Loucy (cell line): Measurements from ENCODE around the gene DSCAM.
"Not testable (repeated sequence)": the region's sequence is repeated elsewhere in the genome, so short reads cannot be mapped to it uniquely, and the experiment has no call there.

Experiments
- H2AFZ ChIP-seq: fragments of 200-600 bp; sonication (generic); 2 replicates; pipeline ENCODE4 v1.6.0; 2016; ENCODE audit warnings: antibody characterized with exemption, mild to moderate bottlenecking, low read length, moderate library complexity
- H3F3A ChIP-seq: fragments of 200-600 bp; 2 replicates; pipeline ENCODE4 v1.6.0; 2016; ENCODE audit warnings: antibody characterized with exemption, low read depth, mild to moderate bottlenecking
- H3K27me3 ChIP-seq: fragments of 200-600 bp; sonication (generic); 2 replicates; pipeline ENCODE4 v1.6.1; 2014; ENCODE audit warnings: low read length, mild to moderate bottlenecking; ENCODE audit not compliant: insufficient read depth, poor library complexity, severe bottlenecking
- H3K36me3 ChIP-seq: fragments of 200-600 bp; sonication (generic); 2 replicates; pipeline ENCODE4 v1.6.1; 2016; ENCODE audit warnings: low read length; ENCODE audit not compliant: insufficient read depth
- H3K4me1 ChIP-seq: fragments of 200-600 bp; sonication (generic); 2 replicates; pipeline ENCODE4 v1.5.1; 2014; ENCODE audit warnings: low read length, mild to moderate bottlenecking; ENCODE audit not compliant: insufficient read depth, poor library complexity, severe bottlenecking
- H3K4me2 ChIP-seq: fragments of 200-600 bp; sonication (generic); 2 replicates; pipeline ENCODE4 v1.6.0; 2014; ENCODE audit warnings: antibody characterized with exemption, low read length, low read depth, mild to moderate bottlenecking; ENCODE audit not compliant: poor library complexity, severe bottlenecking
- H3K4me3 ChIP-seq: fragments of 200-600 bp; sonication (generic); 2 replicates; pipeline ENCODE4 v1.5.1; 2014; ENCODE audit warnings: low read length, mild to moderate bottlenecking, mixed read lengths; ENCODE audit not compliant: poor library complexity, severe bottlenecking
- H3K79me2 ChIP-seq: fragments of 200-600 bp; sonication (generic); 2 replicates; pipeline ENCODE4 v1.6.1; 2014; ENCODE audit warnings: low read length; ENCODE audit not compliant: insufficient read depth
- H3K9ac ChIP-seq: fragments of 200-600 bp; sonication (generic); 2 replicates; pipeline ENCODE4 v1.6.0; 2014; ENCODE audit warnings: mild to moderate bottlenecking, low read depth, low read length, moderate library complexity; ENCODE audit not compliant: poor library complexity, severe bottlenecking
- H3K9me2 ChIP-seq: fragments of 200-600 bp; sonication (generic); replicated peaks from 2 replicates; pipeline ENCODE4 v1.6.1; 2016; ENCODE audit warnings: low read depth, low read length, mixed read lengths
- H3K9me3 ChIP-seq: fragments of 200-600 bp; sonication (generic); 2 replicates; pipeline ENCODE4 v1.6.1; 2014; ENCODE audit warnings: mild to moderate bottlenecking, antibody characterized with exemption, low read length, low read depth; ENCODE audit not compliant: insufficient read depth
- H4K20me1 ChIP-seq: fragments of 200-600 bp; sonication (generic); 2 replicates; pipeline ENCODE4 v1.6.0; 2014; ENCODE audit warnings: antibody characterized with exemption, low read length, mild to moderate bottlenecking; ENCODE audit not compliant: insufficient read depth, poor library complexity, severe bottlenecking
- EZH2phosphoT487 ChIP-seq: fragments of 200-600 bp; IDR thresholded peaks from 2 replicates; pipeline ENCODE4 v1.6.1; 2018; ENCODE audit warnings: antibody characterized with exemption, mild to moderate bottlenecking, moderate library complexity, borderline replicate concordance
- TF ChIP-seq, protein P1 (sequence below): fragments of 200-600 bp; sonication (generic); conservative IDR thresholded peaks from 2 replicates; pipeline ENCODE4 v1.5.1; 2014; ENCODE audit warnings: mild to moderate bottlenecking, antibody characterized with exemption, low read length

The DSCAM gene

DNA sequence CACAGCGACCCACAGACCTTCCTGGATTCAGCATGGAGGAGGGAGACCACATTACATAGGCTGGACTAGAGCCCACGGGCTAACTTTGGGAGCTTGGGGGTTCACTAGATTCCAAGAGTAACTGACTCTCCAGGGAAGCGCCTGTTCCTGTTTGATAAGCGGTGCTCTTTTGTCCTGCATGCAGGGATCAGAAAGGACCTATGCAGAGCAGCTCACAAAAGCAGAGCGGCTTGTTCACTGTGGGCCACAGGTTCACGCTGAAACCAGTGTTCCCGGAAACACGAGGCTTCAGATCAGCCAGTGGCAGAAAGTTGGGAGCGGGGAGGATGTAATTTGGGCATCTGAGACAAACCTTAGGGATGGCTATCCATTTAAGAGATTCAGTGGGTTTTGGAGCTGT is 575.8 kb downstream of the DSCAM start:
- H3K4me2 ChIP-seq, result no peak overlapping the region
- H4K20me1 ChIP-seq, result no peaks in the 10 kb centered on the region
- TF ChIP-seq, protein P1, sequence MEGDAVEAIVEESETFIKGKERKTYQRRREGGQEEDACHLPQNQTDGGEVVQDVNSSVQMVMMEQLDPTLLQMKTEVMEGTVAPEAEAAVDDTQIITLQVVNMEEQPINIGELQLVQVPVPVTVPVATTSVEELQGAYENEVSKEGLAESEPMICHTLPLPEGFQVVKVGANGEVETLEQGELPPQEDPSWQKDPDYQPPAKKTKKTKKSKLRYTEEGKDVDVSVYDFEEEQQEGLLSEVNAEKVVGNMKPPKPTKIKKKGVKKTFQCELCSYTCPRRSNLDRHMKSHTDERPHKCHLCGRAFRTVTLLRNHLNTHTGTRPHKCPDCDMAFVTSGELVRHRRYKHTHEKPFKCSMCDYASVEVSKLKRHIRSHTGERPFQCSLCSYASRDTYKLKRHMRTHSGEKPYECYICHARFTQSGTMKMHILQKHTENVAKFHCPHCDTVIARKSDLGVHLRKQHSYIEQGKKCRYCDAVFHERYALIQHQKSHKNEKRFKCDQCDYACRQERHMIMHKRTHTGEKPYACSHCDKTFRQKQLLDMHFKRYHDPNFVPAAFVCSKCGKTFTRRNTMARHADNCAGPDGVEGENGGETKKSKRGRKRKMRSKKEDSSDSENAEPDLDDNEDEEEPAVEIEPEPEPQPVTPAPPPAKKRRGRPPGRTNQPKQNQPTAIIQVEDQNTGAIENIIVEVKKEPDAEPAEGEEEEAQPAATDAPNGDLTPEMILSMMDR, result no peak
- TF ChIP-seq EZH2phosphoT487, result no peak
- H3K79me2 ChIP-seq, result no peaks in the 10 kb centered on the region
- H3K27me3 ChIP-seq, result no peaks in the 10 kb centered on the region
- H3F3A ChIP-seq, result no peaks in the 10 kb centered on the region
- H3K36me3 ChIP-seq, result no peaks in the 10 kb centered on the region
- no peaks in the 10 kb centered on the region for H3K4me1 ChIP-seq
- no peak overlapping the region for H3K9ac ChIP-seq
- H3K4me3 ChIP-seq, result no peak overlapping the region
- H3K9me2 ChIP-seq, result no peaks in the 10 kb centered on the region
- no peak overlapping the region for H2AFZ ChIP-seq
- 0 out of 2 replicates have a peak, but pooled peaks cover 6% of the 10 kb centered on the region for H3K9me3 ChIP-seq

DNA sequence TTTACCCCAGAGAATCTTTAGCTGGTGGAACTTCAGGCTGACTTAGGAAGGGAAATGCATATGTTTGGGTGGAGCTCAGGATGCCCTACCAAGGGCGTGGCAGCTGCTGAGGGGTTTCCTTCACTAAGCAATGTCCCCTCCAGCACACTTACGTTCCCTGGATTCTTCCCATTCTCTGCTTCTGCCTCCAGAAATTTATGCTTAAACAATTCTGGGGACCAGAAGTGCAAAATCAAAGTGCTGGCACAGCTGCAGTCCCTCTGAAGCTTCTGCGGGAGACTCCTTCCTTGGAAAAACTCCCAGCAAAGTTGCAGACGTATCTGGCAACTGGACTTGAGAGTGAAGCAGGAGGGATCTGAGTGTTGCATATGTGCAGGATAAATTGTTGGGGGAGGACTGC is 576.9 kb downstream of the DSCAM start:
- Histone ChIP-seq H3K4me1 (no peaks in the 10 kb centered on the region), H3K9ac (no peak overlapping the region), H3K9me3 (0 out of 2 replicates have a peak, but pooled peaks cover 6% of the 10 kb centered on the region), H3K27me3 (no peaks in the 10 kb centered on the region), H3K4me3 (no peak overlapping the region), H4K20me1 (no peaks in the 10 kb centered on the region), H3F3A (no peaks in the 10 kb centered on the region), H3K9me2 (no peaks in the 10 kb centered on the region), H3K36me3 (no peaks in the 10 kb centered on the region), H3K79me2 (no peaks in the 10 kb centered on the region), H3K4me2 (no peak overlapping the region), H2AFZ (no peak overlapping the region)
- no peak for TF ChIP-seq EZH2phosphoT487
- TF ChIP-seq, protein P1, result no peak

DNA sequence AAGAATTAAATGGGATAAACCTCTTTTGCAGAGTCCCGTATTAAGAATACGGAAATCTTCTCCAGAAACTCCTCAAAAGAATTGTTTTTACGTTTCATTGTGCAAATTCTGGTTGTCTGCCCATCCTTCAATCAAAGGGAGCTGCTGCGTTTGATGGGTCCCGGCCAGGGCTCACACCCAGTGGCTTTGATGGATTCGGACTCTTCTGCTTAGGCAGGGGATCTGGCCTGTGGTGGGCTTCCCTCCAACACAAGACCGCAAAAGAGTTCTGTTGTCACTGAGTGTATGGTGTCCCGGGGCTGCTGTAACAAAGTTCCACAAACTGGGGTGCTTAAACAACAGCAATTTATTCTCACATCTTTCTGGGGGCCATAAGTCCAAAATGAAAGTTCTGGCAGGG is 577.7 kb downstream of the DSCAM start:
- H3K27me3 ChIP-seq, result no peaks in the 10 kb centered on the region
- H3K36me3 ChIP-seq, result no peaks in the 10 kb centered on the region
- TF ChIP-seq EZH2phosphoT487, result no peak
- 0 out of 2 replicates have a peak, but pooled peaks cover 6% of the 10 kb centered on the region for H3K9me3 ChIP-seq
- no peaks in the 10 kb centered on the region for H4K20me1 ChIP-seq
- no peak overlapping the region for H3K4me3 ChIP-seq
- no peak overlapping the region for H3K4me2 ChIP-seq
- no peak overlapping the region for H2AFZ ChIP-seq
- H3K4me1 ChIP-seq, result no peaks in the 10 kb centered on the region
- H3K9ac ChIP-seq, result no peak overlapping the region
- no peaks in the 10 kb centered on the region for H3K79me2 ChIP-seq
- H3K9me2 ChIP-seq, result no peaks in the 10 kb centered on the region
- no peaks in the 10 kb centered on the region for H3F3A ChIP-seq

DNA sequence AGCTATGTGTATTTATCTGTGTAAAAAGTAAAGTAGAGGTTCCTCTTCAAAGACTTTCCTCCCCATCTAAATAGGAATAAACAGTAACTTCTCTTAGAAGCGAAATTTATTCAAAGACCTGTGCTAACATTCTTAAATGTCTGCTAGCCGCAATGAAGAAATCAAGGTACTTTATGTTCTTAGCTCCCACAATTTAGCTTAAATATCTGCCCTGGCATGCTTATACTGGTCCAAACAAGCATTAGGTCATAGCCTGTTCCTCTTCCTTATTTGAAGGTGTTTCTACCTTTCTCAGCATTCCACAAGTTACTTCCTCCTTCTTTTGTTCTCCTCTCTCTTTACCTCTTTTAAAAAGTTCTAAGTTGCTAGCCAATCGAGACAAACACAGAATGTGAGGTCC is 588.5 kb downstream of the DSCAM start:
- H3K79me2 ChIP-seq, H3K4me1 ChIP-seq, H3K9me2 ChIP-seq, H3K4me2 ChIP-seq, H3K4me3 ChIP-seq, H3F3A ChIP-seq, H3K9ac ChIP-seq, H4K20me1 ChIP-seq, H3K27me3 ChIP-seq, H3K9me3 ChIP-seq, H2AFZ ChIP-seq, H3K36me3 ChIP-seq: not testable (repeated sequence)
